Forelimb muscle (tissue), 1 donor: ENCODE data around the gene MCUR1. TPM values are rescaled to one million over a fixed set of nuclear protein-coding genes. Genes with fewer than 3 reads are reported as not detected.

Experiments
- polyA plus RNA-seq: library from polyadenylated mRNA; unstranded; fragments of 120-200 nt; gene quantifications from one replicate; pipeline ENCODE4 v1.2.1, GENCODE V29; 2013; ENCODE audit not compliant: insufficient read length

The MCUR1 gene
- polyA plus RNA-seq, 1 donor: 27.3 TPM

Other genes with a start within 250 kb of the MCUR1 start
- 9.4 TPM for gene SIRT5, start 240.0 kb downstream of the MCUR1 start, polyA plus RNA-seq
- gene NOL7, start 199.2 kb downstream of the MCUR1 start, polyA plus RNA-seq: 59.5 TPM
- gene RANBP9, start 102.7 kb downstream of the MCUR1 start, polyA plus RNA-seq: 27.1 TPM
- 0.87 TPM for gene RNF182, start 110.4 kb upstream of the MCUR1 start, polyA plus RNA-seq